SW 1271 (cell line): Measurements from ENCODE around the gene GNAI3.
A peak's percentile ranks its signal among the peaks of the same experiment; 100 is the strongest.

ENCODE experiments used
- DNase-seq, 2 experiments: peaks; one replicate each; lab custom pipeline; 2025; lab: John Stamatoyannopoulos, UW

Gene GNAI3

GRCh38 chr1:109527098-109527811 is 21.2 kb upstream of the GNAI3 start:
- DNase-seq, result no peak

- no peak for DNase-seq
Measured at GRCh38 chr1:109527846-109528695, 20.3 kb upstream of the GNAI3 start.

- no peak for DNase-seq
Measured at GRCh38 chr1:109528712-109529111, 19.7 kb upstream of the GNAI3 start.

- no peak for DNase-seq
Measured at GRCh38 chr1:109529881-109530456, 18.4 kb upstream of the GNAI3 start.

- DNase-seq, result no peak
Measured at GRCh38 chr1:109530457-109531087, 17.8 kb upstream of the GNAI3 start.

- DNase-seq, result no peak
Measured at GRCh38 chr1:109531380-109531779, 17.0 kb upstream of the GNAI3 start.

- no peak for DNase-seq
Measured at GRCh38 chr1:109531826-109532364, 16.5 kb upstream of the GNAI3 start.

GRCh38 chr1:109532365-109533136 is 15.9 kb upstream of the GNAI3 start:
- DNase-seq, result peak; percentile 10 to 29

GRCh38 chr1:109534307-109534858 is 14.0 kb upstream of the GNAI3 start:
- no peak for DNase-seq

GRCh38 chr1:109535481-109535880 is 12.9 kb upstream of the GNAI3 start:
- DNase-seq, result no peak

- no peak for DNase-seq
Measured at GRCh38 chr1:109535971-109536491, 12.4 kb upstream of the GNAI3 start.

- no peak for DNase-seq
Measured at GRCh38 chr1:109537450-109538178, 10.8 kb upstream of the GNAI3 start.

- no peak for DNase-seq
Measured at GRCh38 chr1:109538827-109539555, 9.4 kb upstream of the GNAI3 start.

GRCh38 chr1:109539676-109540075 is 8.7 kb upstream of the GNAI3 start, which contains the start of gene GPR61:
Gene GPR61, plus strand, starts transcription at chr1:109539872. Its CDS starts 3,151 bp downstream, at chr1:109543023.
- no peak for DNase-seq

GRCh38 chr1:109541102-109541501 is 7.3 kb upstream of the GNAI3 start:
- DNase-seq, result no peak

GRCh38 chr1:109542657-109543056 is 5.8 kb upstream of the GNAI3 start:
- DNase-seq, result no peak

GRCh38 chr1:109543283-109543987 is 5.0 kb upstream of the GNAI3 start:
- DNase-seq, result no peak

- DNase-seq, result no peak
Measured at GRCh38 chr1:109543988-109544735, 4.3 kb upstream of the GNAI3 start.
